Epithelial cell of proximal tubule (primary cell): Measurements from ENCODE around the gene CNIH4. TPM values are rescaled to one million over a fixed set of nuclear protein-coding genes. Genes with fewer than 3 reads are reported as not detected.
"Not testable (repeated sequence)": the region's sequence is repeated elsewhere in the genome, so short reads cannot be mapped to it uniquely, and the experiment has no call there.

Experiments
- DNase-seq: peaks from one replicate; pipeline ENCODE4 v3.0.0-alpha.2; 2011; ENCODE audit warnings: low read depth
- H3K4me3 ChIP-seq: 2 replicates; pipeline ENCODE4 v1.5.1; 2011; ENCODE audit warnings: low read depth, mild to moderate bottlenecking, low read length
- total RNA-seq: library from RNA; depleted of rRNA; stranded (reverse); fragments of >200 nt; gene quantifications from 2 replicates; pipeline ENCODE4 v1.2.3, GENCODE V29; 2015
- TF ChIP-seq, protein P1 (sequence below): conservative IDR thresholded peaks from 2 replicates; pipeline ENCODE4 v1.5.1; 2012; ENCODE audit warnings: low read depth, mild to moderate bottlenecking, low read length

The CNIH4 gene
- 76.0 and 117 TPM in 2 replicates for total RNA-seq

DNA sequence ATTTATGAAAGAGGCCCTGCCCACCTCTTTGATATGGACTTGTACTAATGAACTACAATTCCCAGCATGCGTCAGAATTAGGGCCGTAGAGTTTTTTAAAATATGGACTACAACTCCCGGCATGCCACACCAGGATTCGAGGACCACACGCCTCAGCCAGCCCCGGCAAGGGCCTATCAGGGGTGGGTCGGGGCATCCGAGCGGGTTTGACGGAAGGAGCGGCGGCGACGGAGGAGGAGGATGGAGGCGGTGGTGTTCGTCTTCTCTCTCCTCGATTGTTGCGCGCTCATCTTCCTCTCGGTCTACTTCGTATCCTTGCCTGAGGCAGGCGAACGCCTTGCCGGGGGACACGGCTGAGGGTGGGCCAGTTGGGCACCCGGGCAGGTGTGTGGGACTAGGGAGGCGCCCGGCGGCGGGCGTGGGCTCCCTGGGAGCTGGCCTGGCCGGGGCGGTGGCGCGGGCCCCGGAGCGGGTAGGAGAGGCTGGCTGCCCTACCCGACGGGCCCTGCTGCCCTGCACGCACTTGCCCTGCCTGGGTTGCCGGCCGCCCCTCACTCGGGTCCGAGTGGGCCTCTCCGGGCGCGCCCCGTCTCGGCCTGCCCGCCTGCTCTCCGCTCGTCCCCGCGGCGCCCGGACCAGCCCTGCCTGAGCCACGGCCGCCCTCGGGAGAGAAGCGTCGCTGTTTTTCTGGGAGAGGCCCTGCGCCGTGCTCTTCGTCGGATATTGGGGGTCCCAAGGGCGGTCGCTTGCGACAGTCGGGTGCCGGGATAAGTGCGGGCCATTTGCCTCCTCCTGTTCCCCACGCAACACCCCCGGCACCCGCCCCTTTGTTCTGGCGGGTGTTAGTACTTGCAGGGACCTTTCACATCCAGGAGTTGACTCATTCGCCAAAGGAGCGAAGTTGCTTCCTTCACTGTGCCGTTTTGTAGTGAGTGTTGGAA is at the start of gene CNIH4:
Gene CNIH4 (plus strand): TSS at position 195 of the 941 bp plus-strand sequence. CDS start 46 bp downstream, at position 241.
- DNase-seq = no peak
- H3K4me3 ChIP-seq = peak within 1 kb of the TSS; percentile 63
- TF ChIP-seq, protein P1, sequence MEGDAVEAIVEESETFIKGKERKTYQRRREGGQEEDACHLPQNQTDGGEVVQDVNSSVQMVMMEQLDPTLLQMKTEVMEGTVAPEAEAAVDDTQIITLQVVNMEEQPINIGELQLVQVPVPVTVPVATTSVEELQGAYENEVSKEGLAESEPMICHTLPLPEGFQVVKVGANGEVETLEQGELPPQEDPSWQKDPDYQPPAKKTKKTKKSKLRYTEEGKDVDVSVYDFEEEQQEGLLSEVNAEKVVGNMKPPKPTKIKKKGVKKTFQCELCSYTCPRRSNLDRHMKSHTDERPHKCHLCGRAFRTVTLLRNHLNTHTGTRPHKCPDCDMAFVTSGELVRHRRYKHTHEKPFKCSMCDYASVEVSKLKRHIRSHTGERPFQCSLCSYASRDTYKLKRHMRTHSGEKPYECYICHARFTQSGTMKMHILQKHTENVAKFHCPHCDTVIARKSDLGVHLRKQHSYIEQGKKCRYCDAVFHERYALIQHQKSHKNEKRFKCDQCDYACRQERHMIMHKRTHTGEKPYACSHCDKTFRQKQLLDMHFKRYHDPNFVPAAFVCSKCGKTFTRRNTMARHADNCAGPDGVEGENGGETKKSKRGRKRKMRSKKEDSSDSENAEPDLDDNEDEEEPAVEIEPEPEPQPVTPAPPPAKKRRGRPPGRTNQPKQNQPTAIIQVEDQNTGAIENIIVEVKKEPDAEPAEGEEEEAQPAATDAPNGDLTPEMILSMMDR = no peak

DNA sequence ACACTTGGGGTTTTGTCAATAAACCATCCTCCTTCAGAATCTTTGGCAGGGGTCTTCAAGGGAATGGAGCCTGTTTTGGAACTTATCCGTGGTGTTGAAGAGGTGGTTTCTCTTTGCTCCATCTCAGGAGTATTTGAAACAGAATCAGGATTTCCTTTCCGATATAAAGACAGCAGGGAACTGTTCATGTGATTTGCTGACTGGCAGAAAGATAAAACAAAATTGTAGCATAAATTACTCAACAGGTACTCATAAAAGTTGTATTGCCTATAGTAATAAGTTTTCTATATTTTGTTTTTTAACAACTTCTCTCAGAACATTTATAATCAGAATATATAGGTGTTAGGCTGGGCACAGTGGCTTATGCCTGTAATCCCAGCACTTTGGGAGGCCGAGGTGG is 48.6 kb upstream of the CNIH4 start:
- TF ChIP-seq, protein P1 = no peak
- no peak overlapping the region for H3K4me3 ChIP-seq
- no peak for DNase-seq

DNA sequence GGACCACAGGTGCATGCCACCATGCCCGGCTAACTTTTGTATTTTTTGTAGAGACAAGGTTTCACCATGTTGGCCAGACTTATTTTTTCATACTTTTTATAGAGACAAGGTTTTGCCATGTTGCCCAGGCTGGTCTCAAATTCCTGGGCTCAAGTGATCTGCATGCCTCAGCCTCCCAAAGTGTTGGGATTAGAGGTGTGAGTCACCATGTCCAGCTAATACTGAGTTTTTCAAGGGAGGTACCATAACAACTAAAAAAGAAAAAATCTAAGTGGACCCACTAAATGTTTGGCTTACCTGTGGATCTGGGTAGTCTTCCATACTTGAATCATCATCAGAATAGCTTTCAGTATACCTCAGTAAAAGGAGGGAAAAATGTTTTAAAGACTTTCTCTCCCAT is 45.2 kb upstream of the CNIH4 start:
- H3K4me3 ChIP-seq, DNase-seq: not testable (repeated sequence)

DNA sequence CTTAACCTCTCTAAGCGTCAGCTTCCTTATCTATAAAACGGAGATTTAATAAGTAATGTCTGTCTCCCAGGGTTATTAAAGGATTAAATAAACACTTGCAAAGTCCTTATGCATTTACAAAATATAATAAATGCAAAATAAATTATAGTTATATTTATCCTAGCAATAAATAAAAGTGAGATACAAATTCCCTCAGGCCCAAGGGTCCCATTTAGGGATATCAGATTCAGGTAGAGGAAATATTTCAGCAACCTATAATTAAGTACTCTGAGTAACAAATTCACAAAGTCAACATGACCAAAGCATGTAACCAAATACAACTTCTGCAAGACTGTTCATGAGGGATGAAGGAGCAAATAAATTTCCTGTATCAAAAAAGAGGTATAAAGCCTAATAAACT is 44.7 kb upstream of the CNIH4 start:
- H3K4me3 ChIP-seq = no peak overlapping the region
- no peak for DNase-seq
- TF ChIP-seq, protein P1 = no peak

DNA sequence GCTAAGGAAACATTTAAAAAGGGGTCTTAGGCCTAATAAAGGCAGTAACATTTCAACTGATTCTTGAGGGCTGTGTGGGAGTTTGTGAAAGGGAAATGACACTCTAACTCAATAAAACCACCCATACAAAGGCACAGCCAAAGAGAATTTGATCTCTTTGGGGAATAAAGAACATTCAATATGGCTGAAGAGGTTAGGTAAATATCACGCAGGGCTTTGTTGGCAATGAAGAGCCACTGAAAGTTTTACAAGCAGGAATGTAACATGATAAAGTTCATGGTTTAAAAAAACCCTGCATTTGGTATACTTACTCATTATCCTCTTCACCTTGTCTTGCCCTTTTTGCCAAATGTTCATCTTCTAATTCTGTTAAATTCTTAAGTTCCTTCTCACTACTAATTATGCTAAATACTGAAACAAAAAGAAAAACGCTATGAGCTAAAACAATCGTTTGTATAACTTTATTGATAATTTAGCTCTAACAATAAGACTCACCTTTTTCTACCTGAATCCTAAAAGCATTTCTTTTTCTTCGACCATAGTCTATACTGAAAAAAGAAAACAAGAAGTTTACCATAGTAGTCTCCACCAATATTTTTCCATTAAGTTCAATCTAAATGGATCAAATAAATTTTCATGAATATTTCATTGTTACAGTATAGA is 39.2 kb upstream of the CNIH4 start:
- no peak overlapping the region for H3K4me3 ChIP-seq
- no peak for DNase-seq
- TF ChIP-seq, protein P1 = no peak

DNA sequence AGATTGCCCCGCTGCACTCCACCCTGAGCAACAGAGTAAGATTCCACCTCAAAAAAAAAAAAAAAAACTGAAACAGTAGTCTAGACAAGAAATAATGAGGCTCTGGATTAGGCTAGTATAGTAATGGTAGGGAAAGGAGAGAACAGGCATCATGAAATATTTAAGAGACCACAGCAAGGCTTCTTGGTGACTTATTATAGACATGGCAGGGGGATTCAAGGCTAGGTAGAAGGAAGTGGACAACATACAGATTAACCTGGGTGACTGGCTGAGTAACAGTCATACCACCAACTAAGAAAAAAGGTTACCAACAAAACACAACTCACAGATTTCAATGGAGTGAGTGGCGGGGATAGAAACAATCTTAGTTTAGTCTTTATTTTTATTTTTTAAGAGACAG is 35.0 kb upstream of the CNIH4 start:
- TF ChIP-seq, protein P1 = no peak
- H3K4me3 ChIP-seq = no peak overlapping the region
- DNase-seq = no peak

DNA sequence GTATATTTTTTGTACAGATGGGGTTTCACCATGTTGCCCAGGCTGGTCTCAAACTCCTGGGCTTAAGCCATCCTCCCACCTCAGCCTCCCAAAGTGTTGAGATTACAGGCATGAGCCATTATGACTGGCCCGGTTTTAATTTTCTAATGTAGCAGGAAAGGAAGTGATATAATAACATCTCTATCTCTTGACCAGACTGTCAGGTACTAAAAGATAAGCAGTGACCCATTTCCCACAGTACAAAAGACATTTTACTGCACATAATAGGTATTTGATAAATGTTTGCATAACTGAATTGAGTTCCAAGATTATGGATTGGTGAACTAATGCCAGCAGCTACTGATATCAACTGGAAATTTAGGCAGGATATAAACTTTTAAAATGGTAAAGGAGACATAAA is 30.7 kb upstream of the CNIH4 start:
- DNase-seq = no peak
- TF ChIP-seq, protein P1 = no peak
- no peak overlapping the region for H3K4me3 ChIP-seq
